HG03378 (cell line): ENCODE data around the gene RNU1-3.
"Not testable (repeated sequence)": the region's sequence is repeated elsewhere in the genome, so short reads cannot be mapped to it uniquely, and the experiment has no call there.

Experiments used
- ATAC-seq: cut with Tn5 transposase; IDR thresholded peaks from one replicate; pipeline ENCODE4 v1.9.1; 2021; ENCODE audit warnings: mild to moderate bottlenecking, moderate library complexity; ENCODE audit not compliant: unreplicated experiment

Gene RNU1-3

GRCh38 chr1:16639091-16640031 is 27.4 kb downstream of the RNU1-3 start:
- not testable (repeated sequence) for ATAC-seq

GRCh38 chr1:16637941-16638778 is 28.6 kb downstream of the RNU1-3 start:
- ATAC-seq: not testable (repeated sequence)

DNA sequence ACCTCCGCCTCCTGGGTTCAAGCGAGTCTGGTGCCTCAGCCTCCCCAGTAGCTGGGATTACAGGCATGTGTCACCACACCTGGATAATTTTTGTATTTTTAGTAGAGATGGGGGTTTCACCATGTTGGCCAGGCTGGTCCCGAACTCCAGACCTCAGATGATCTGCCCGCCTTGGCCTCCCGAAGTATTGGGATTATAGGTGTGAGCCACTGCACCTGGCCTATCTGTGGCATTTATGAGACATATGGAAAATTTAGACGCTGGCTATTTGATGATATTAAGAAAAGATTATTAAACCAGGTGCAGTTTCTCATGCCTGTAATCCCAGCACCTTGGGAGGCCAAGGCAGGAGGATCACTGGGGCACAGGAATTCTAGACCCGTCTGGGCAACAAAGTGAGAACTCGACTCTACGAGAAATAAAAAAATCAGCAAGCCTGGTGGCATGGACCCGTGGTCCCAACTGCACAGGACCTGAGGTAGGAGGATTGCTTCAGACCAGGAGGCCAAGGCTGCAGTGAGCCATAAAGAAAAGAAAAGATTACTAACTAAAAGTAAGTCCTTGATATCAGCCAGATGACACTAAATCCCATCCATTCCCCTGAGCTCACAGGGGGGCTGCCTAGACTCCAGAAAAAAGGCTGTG is 30.1 kb downstream of the RNU1-3 start:
- ATAC-seq: not testable (repeated sequence)

GRCh38 chr1:16635959-16636358 is 30.8 kb downstream of the RNU1-3 start:
- ATAC-seq: not testable (repeated sequence)

DNA sequence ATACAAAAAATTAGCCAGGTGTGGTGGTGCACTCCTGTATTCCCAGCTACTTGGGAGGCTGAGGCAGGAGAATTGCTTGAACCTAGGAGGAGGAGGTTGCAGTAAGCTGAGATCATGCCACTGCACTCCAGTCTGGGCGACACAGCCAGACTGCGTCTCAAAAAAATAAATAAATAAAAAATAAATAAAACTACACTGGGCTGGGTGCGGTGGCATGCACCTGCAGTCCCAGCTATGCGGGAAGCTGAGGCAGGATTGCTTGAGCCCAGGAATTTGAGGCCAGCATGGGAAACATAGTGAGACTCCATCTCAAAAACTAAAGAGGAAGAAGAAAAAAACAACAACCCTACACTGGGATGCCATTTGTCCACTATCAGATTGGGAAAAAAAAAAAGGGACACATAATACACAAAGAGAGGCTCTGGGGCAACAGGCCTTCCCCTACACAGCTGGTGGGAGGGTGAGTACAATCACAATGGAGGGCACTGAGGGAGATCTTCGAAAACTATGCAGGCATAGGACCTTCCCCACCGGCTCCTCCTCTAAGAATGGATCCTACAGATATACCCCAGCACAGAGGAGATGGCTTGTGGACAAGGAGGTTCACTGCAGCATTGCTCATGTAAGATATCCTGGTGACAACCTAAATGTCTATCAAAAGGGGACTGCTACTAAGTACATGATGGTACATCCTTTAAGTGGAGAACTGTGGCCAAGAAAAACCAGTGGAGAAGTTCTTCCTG is 33.0 kb downstream of the RNU1-3 start:
- ATAC-seq: not testable (repeated sequence)

GRCh38 chr1:16632044-16632850 is 34.5 kb downstream of the RNU1-3 start:
- ATAC-seq: not testable (repeated sequence)

DNA sequence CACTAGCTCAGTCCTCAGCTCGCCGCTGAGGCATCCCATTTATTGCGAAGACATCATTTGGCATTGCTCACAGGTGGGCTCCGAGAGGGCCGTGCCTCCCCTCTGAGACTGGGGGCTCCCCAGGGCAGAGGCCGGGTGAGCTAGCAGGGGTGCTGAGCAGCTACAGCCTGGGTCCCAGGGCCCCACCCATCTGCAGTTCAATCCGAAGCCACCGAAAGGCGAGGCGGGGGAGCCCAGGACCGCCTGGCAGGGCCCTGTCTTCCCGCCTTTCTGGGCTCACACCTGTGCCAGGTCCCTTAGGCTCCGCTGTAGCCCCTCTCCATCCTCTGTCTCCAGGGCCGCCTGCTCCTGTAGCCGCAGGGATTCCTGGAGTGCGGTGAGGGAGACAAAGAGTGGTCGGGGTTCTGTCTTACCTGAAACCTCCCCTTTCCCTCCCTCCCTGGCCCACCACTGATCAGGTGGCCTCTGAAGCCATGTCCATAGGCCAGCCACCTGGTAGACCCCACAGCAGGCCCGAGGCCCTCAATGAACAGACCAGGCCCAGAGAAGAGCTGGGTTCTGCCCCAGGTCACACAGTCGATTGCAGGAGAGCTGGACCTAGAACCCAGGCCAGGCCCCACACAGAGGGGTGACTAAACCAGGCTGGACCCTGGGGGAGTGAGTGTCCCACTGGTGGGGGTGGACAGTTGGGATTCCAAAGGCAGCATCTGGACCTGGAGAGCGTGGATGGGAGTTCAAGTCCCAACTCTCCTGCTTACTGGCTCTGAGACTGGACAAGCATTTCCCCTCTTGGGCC is 35.3 kb downstream of the RNU1-3 start:
- ATAC-seq: no peak

GRCh38 chr1:16630661-16631247 is 36.0 kb downstream of the RNU1-3 start:
- ATAC-seq: no peak

GRCh38 chr1:16629916-16630530 is 36.7 kb downstream of the RNU1-3 start:
- ATAC-seq: not testable (repeated sequence)

DNA sequence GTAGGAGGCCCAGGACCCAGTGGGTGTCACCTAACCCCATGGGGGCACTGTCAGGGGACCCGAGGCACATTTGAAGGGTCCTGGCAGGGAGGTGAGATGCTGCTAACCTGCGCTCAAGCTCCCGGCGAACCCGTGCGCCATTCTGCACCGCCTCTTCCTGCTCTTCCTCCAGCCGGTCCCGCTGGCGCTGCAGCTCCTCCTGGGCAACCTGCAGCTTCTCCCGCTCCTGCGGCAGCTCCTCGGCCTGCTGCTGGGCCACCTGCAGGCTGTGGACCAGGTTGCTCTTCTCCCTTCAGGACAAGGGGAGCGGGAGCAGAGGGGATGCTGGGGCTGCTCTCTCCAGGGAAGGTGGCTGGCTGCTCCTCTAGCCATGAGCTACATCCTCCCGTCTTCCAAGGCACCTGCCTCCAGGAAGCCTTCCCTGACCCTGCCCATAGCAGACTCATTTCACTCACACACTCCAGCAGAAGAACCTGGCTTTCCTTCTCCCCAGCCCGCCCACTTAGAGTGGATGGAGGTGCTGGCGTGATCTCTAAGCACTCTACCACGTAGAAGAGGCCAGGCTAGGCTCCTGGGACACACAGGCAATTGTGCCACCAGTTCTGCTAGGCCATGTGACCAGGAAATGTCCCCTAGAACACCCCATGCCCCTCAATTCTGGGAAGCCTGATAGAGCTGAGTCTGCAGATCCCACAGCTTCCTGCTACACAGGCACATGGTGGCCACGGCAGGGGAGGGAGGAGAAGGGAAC is 38.2 kb downstream of the RNU1-3 start:
- no peak for ATAC-seq

GRCh38 chr1:16626409-16626983 is 40.3 kb downstream of the RNU1-3 start:
- ATAC-seq: not testable (repeated sequence)

- no peak for ATAC-seq
These were observed 41.0 kb downstream of the RNU1-3 start for GRCh38 chr1:16625497-16626408.

GRCh38 chr1:16623812-16624719 is 42.7 kb downstream of the RNU1-3 start:
- not testable (repeated sequence) for ATAC-seq

- not testable (repeated sequence) for ATAC-seq
These were observed 43.4 kb downstream of the RNU1-3 start for GRCh38 chr1:16623337-16623736.
